ENCODE measurements around the gene PARK7.

DNA sequence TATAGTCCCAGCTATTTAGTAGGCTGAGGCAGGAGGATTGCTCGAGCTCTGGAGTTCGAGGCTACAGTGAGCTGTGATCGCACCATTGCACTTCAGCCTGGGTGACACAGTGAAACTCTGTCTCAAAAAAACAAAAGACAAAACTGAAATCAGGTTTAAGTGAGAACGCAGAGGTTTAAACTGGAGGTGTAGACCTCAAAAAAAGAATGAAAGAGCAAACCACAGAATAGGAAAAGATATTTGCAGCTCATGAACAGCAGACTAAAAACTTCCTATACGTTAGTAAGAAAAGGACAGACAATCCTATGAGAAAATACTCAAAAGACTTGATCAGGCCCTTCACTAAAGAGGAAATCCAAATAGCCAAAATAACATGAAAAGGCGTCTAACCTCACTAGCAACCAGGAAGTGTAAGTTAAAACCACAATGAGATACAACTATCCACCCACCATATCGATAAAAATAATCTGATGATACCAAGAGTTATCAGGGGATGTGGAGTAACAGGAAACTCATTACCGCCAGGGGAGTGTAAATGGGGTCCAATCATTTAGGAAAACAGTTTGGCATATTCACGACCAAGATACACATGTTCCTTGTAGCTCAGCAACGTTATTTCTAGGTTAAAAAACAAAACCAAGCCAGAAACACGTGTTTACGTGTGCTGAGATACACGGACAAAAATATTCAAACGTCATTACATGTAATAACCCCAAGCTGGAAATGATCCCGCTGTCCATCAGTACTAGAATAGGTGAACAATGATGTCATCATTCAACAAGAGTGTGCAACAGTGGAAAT, 30.7 kb upstream of the PARK7 start:
- TF ChIP-seq CTCF (IDR thresholded peaks at IDR 0.05) (no peak), POLR2A (IDR thresholded peaks at IDR 0.05) (no peak)
